Esophagus muscularis mucosa (tissue), 4 donors: Measurements from ENCODE around the gene TTC24. TPM values are rescaled to one million over a fixed set of nuclear protein-coding genes. Genes with fewer than 3 reads are reported as not detected.

ENCODE experiments used
- DNase-seq: peaks from one replicate; pipeline ENCODE4 v3.0.0-alpha.2; 2017; ENCODE audit errors: extremely low spot score
- H3K27ac ChIP-seq, 4 donors: fragments of 200-600 bp; sonication (generic); replicated peaks in 1 of 4; 1 replicate in 3 of 4; 2 replicates in 1 of 4; pipeline ENCODE4 v1.5.1; 2016 to 2019; ENCODE audit warnings: mild to moderate bottlenecking in 1 of 4
- H3K27me3 ChIP-seq, 4 donors: fragments of 200-600 bp; sonication (generic); one replicate each; pipeline versions ENCODE4 v1.5.1 to v1.6.0; 2016 to 2019
- H3K36me3 ChIP-seq, 4 donors: fragments of 200-600 bp; sonication (generic); one replicate each; pipeline ENCODE4 v1.5.1; 2016 to 2019
- H3K4me1 ChIP-seq, 4 donors: fragments of 200-600 bp; sonication (generic); one replicate each; pipeline ENCODE4 v1.5.1; 2016 to 2019
- H3K4me3 ChIP-seq, 4 donors: fragments of 200-600 bp; sonication (generic); 1 replicate in 2 of 4; 2 replicates in 2 of 4; pipeline ENCODE4 v1.5.1; 2016 to 2019; ENCODE audit warnings: mild to moderate bottlenecking in 4 of 4, moderate library complexity in 1 of 4
- H3K9me3 ChIP-seq, 4 donors: fragments of 200-600 bp; sonication (generic); 1 replicate in 3 of 4; 2 replicates in 1 of 4; pipeline ENCODE4 v1.5.1; 2016 to 2019
- EP300 ChIP-seq: sonication (generic); formaldehyde crosslinking; IDR thresholded peaks from one replicate; pipeline ENCODE4 v1.6.1; 2017; ENCODE audit warnings: antibody characterized with exemption
- POLR2A ChIP-seq: fragments of 450-650 bp; IDR thresholded peaks from one replicate; pipeline ENCODE4 v1.6.1; 2017; ENCODE audit warnings: antibody characterized with exemption, moderate library complexity, mild to moderate bottlenecking, low read depth
- POLR2AphosphoS5 ChIP-seq, 2 donors: sonication (generic); formaldehyde crosslinking; IDR thresholded peaks; one replicate each; pipeline ENCODE4 v1.6.1; 2017; ENCODE audit warnings: antibody characterized with exemption in 2 of 2
- WGBS: methylation state at CpG from one replicate; pipeline ENCODE4 v1.1.5; 2018; 5-methylcytosine and 5-hydroxymethylcytosine counted together
- intact Hi-C: fragments of 100-400 bp; cut with DNase I; formaldehyde crosslinking; loops from one replicate; pipeline ENCODE4 v1.15.1; 2023
- total RNA-seq, 4 donors: library from RNA; depleted of rRNA; stranded (reverse); fragments of >200 nt; gene quantifications; one replicate each; pipeline versions ENCODE4 v1.1.0 to v1.2.1, GENCODE V29; 2016
- TF ChIP-seq, protein P1 (sequence below), 3 experiments: fragments of 200-600 bp in 2 of 3; fragments of 450-650 bp in 1 of 3; sonication (generic) in 2 of 3; IDR thresholded peaks; one replicate each; pipeline ENCODE4 v1.5.1; 2017 to 2019; ENCODE audit warnings: antibody characterized with exemption in 3 of 3, mild to moderate bottlenecking in 2 of 3, moderate library complexity in 1 of 3

The TTC24 gene
- total RNA-seq, 4 donors from 2014 or later: not detected

DNA sequence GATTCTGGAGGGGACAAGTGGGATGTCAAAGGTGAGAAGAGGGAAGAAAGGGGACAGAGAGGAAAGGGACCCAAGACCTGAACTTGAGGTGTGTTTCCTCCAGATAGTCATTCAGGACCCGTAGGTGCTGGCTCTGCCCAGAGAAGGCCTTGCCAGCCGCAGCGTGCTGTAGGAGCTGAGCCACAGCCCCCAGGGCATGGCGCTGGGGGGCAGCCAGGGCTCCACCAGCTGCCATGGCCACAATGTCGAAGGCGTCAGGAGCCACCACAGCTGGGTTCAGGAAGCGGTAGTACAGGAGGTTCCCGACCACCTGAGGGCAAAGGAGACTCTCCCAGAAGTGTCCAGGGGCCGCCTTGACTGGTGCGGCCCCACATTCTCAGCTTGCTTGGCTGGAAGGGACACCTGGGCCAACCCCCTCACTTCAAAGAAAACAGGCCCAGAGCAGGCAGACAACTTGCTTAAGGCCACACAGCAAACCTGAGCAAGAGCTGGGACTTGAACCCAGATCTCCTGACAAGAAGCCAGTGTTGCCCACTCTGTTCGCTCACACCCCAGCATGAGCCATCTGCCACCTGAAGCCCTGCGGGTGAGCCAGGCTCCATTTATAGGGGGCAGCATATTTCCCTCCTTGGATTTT, 45.0 kb upstream of the TTC24 start:
- intact Hi-C loops: no loop called here
- WGBS: 100% methylated on average over 6 of the region's 12 CpGs
- no peaks in the 10 kb centered on the region for H3K27me3 ChIP-seq
- H3K36me3 ChIP-seq: no peaks in the 10 kb centered on the region
- DNase-seq: no peak
- H3K4me3 ChIP-seq: no peak overlapping the region
- TF ChIP-seq, protein P1, sequence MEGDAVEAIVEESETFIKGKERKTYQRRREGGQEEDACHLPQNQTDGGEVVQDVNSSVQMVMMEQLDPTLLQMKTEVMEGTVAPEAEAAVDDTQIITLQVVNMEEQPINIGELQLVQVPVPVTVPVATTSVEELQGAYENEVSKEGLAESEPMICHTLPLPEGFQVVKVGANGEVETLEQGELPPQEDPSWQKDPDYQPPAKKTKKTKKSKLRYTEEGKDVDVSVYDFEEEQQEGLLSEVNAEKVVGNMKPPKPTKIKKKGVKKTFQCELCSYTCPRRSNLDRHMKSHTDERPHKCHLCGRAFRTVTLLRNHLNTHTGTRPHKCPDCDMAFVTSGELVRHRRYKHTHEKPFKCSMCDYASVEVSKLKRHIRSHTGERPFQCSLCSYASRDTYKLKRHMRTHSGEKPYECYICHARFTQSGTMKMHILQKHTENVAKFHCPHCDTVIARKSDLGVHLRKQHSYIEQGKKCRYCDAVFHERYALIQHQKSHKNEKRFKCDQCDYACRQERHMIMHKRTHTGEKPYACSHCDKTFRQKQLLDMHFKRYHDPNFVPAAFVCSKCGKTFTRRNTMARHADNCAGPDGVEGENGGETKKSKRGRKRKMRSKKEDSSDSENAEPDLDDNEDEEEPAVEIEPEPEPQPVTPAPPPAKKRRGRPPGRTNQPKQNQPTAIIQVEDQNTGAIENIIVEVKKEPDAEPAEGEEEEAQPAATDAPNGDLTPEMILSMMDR (IDR thresholded peaks at IDR 0.05): no peak
- TF ChIP-seq POLR2AphosphoS5 (IDR thresholded peaks at IDR 0.05) (no peak), POLR2A (no peak), EP300 (no peak)
- H3K9me3 ChIP-seq: no peaks in the 10 kb centered on the region
- no peak overlapping the region for H3K27ac ChIP-seq
- H3K4me1 ChIP-seq: no peaks in the 10 kb centered on the region

DNA sequence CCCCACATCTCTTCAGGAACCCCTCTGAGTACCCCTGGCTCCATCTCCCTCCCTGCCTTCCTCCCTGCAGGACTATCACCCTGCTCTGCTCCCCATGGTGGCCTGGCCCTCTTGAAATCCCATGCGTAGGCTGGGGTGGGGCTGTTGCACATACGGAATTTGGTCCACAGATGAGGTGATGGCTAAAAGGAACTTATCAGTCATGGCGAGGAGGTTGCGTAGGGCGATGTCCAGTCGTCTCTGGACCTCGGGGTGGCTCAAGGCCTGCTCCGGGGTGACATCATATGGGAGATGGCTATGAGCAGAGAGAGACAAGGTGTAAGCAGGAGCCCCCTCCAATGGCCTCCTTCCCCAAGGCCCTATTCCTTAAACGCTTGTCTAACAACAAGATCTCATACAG, 42.5 kb upstream of the TTC24 start:
- intact Hi-C loops: no loop called here
- Histone ChIP-seq H3K9me3 (no peaks in the 10 kb centered on the region), H3K4me3 (no peak overlapping the region), H3K27me3 (no peaks in the 10 kb centered on the region), H3K36me3 (no peaks in the 10 kb centered on the region), H3K27ac (no peak overlapping the region), H3K4me1 (no peaks in the 10 kb centered on the region)
- TF ChIP-seq, protein P1 (IDR thresholded peaks at IDR 0.05): no peak
- TF ChIP-seq POLR2A (no peak), POLR2AphosphoS5 (IDR thresholded peaks at IDR 0.05) (no peak), EP300 (no peak)
- 97% methylated on average over 9 of the region's 9 CpGs for WGBS
- no peak for DNase-seq

DNA sequence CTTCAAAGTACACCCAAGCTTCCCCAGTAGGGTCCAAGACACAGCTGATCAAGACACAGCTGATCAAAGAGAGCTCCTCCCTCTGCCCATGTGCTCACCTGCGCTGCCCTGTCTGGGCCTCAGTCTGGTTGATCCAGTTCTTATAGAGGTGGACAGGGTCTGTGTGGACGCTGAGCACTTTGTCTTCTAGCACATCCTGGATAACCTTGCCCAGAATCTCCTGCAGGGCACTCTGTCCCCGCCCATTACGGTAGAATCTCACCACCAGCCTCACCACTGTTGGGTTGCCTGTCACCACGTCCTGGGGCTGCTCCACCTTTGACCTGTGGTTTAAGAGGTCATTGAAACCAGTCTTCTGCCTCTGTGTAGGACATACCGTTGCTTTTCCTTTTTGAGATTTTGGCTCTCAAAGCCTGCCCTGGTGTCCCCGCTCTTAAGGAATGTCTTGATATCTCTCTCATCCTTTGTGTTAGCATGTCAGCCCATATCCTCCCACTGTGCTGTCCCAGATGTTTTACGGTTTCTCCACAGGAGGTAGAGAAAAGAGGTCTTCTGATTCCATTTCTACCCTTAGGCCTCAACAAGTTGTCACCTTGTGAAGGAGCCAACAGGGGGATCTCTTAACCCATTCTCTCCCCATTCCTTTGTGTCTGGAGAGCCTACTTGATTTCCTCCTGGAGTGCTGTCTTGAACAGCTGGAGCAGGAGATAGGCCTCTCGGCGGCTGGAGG, 40.6 kb upstream of the TTC24 start:
- no peaks in the 10 kb centered on the region for H3K4me1 ChIP-seq
- intact Hi-C loops: no loop called here
- DNase-seq: no peak
- H3K36me3 ChIP-seq: no peaks in the 10 kb centered on the region
- 89% methylated on average over 9 of the region's 10 CpGs for WGBS
- H3K9me3 ChIP-seq: no peaks in the 10 kb centered on the region
- no peak overlapping the region for H3K4me3 ChIP-seq
- no peaks in the 10 kb centered on the region for H3K27me3 ChIP-seq
- H3K27ac ChIP-seq: no peak overlapping the region
- no peak for TF ChIP-seq POLR2AphosphoS5 (IDR thresholded peaks at IDR 0.05)

- WGBS: 92% methylated on average over 4 of the region's 4 CpGs
- TF ChIP-seq POLR2AphosphoS5 (IDR thresholded peaks at IDR 0.05): no peak
- no peak for TF ChIP-seq POLR2A
- no peak for TF ChIP-seq EP300
- TF ChIP-seq, protein P1 (IDR thresholded peaks at IDR 0.05): no peak
- Histone ChIP-seq H3K27ac (no peak overlapping the region), H3K9me3 (no peaks in the 10 kb centered on the region), H3K4me3 (no peak overlapping the region), H3K36me3 (no peaks in the 10 kb centered on the region), H3K27me3 (no peaks in the 10 kb centered on the region), H3K4me1 (no peaks in the 10 kb centered on the region)
- no peak for DNase-seq
- intact Hi-C loops: no loop called here
These were observed 39.6 kb upstream of the TTC24 start for GRCh38 chr1:156539818-156540355.

DNA sequence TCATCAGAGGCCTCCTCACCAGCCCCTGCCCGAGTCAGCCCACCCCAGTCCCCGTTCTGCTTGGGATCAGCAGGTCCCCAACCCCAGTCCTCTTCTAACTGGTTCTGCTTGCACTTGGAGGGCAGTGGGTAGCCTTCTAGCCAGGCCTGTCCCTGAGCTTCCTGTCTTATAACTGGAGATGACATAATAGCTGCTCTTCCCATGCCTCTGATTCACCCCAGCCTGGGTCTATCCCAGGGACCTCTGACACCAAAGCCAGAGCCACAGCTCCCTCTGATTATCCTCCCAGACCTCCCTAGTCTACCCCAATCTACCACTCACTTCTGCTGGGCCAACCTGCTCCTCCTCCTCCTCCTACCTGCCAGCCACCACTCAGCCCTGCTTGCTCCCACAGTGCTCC, 38.6 kb upstream of the TTC24 start:
- H3K9me3 ChIP-seq: no peaks in the 10 kb centered on the region
- no peak overlapping the region for H3K4me3 ChIP-seq
- TF ChIP-seq POLR2A: no peak
- no peak for TF ChIP-seq EP300
- TF ChIP-seq, protein P1 (IDR thresholded peaks at IDR 0.05): no peak
- no peak for TF ChIP-seq POLR2AphosphoS5 (IDR thresholded peaks at IDR 0.05)
- H3K27me3 ChIP-seq: no peaks in the 10 kb centered on the region
- no peaks in the 10 kb centered on the region for H3K36me3 ChIP-seq
- H3K4me1 ChIP-seq: no peaks in the 10 kb centered on the region
- WGBS: 100% methylated on average over 1 of the region's 2 CpGs
- no peak for DNase-seq
- H3K27ac ChIP-seq: no peak overlapping the region
- intact Hi-C loops: no loop called here
